HG03432 (cell line): Measurements from ENCODE around the gene COG1.
A peak's percentile ranks its signal among the peaks of the same experiment; 100 is the strongest.
"Not testable (repeated sequence)": the region's sequence is repeated elsewhere in the genome, so short reads cannot be mapped to it uniquely, and the experiment has no call there.

ENCODE experiments used
- ATAC-seq: cut with Tn5 transposase; IDR thresholded peaks from one replicate; pipeline ENCODE4 v1.9.1; 2021; ENCODE audit warnings: mild to moderate bottlenecking, moderate library complexity; ENCODE audit not compliant: unreplicated experiment

COG1 gene, protein sequence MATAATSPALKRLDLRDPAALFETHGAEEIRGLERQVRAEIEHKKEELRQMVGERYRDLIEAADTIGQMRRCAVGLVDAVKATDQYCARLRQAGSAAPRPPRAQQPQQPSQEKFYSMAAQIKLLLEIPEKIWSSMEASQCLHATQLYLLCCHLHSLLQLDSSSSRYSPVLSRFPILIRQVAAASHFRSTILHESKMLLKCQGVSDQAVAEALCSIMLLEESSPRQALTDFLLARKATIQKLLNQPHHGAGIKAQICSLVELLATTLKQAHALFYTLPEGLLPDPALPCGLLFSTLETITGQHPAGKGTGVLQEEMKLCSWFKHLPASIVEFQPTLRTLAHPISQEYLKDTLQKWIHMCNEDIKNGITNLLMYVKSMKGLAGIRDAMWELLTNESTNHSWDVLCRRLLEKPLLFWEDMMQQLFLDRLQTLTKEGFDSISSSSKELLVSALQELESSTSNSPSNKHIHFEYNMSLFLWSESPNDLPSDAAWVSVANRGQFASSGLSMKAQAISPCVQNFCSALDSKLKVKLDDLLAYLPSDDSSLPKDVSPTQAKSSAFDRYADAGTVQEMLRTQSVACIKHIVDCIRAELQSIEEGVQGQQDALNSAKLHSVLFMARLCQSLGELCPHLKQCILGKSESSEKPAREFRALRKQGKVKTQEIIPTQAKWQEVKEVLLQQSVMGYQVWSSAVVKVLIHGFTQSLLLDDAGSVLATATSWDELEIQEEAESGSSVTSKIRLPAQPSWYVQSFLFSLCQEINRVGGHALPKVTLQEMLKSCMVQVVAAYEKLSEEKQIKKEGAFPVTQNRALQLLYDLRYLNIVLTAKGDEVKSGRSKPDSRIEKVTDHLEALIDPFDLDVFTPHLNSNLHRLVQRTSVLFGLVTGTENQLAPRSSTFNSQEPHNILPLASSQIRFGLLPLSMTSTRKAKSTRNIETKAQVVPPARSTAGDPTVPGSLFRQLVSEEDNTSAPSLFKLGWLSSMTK

GRCh38 chr17:73192894-73193701 lies at the start of gene COG1:
COG1 (plus strand) TSS chr17:73193055; CDS start chr17:73193070, 15 bp downstream.
- peak; percentile 75 for ATAC-seq

DNA sequence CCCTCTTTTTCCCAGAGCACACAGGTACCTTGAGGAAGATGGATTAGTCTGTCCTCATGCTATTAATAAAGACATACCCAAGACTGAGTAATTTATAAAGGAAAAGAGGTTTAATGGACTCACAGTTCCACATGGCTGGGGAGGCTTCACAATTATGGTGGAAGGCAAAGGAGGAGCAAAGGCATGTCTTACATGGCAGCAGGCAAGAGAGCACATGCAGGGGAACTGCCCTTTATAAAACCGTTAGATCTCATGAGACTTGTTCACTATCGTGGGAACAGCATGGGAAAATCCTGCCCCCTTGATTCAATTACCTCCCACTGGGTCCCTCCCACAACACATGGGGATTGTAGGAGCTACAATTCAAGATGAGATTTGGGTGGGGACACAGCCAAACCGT lies 48.6 kb upstream of the COG1 start:
- ATAC-seq, result not testable (repeated sequence)

DNA sequence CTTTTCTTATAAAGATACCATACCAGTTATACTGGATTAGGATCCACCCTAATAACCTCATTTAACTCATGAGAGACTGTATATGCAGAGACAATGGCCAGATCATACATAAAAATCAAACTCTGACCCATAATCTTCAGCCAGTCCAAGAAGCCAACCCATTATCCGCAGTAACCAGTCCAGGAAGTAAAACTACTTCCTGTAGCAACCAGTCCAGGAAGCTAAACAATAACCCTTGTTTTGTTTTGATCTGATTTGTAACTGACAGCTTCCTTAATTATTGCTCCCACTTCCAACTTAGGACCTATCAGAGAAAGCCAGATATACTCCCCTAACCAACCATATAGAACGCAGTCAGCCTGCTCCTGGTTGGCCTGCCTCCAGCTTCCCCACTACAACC lies 47.2 kb upstream of the COG1 start:
- ATAC-seq, result no peak

- ATAC-seq, result not testable (repeated sequence)
These were observed 45.1 kb upstream of the COG1 start for GRCh38 chr17:73147791-73148190.

DNA sequence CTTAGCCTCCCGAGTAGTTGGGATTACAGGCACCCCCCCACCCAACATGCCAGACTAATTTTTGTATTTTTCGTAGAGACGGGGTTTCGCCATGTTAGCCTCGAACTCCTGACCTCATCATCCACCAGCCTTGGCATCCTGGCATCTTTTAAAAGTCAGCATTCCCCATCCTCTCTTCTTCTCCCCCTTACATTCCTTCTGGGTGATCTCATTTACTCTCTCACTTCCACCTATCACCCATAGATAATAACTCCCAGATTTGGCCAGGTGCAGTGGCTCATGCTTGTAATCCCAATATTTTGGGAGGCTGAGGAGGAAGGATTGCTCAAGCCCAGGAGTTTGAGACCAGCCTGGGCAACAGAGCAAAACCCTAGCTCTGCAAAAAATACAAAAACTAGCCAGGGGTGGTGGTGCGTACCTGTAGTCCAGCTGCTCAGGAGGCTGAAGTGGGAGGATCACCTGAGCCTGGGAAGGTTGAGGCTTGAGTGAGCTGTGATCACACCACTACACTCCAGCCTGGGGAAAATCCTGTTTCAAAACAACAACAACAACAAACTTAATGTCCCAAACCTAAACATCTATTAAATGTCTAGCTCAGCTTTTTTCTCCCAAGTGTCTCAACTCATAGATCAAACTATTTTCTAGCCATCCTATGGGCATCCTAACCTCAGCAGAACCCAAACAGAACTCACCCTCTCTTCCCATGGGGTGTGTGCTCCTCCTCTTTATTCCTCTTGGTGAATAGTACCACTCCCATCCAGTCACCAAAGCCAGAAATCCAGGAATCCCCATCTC lies 44.1 kb upstream of the COG1 start:
- no peak for ATAC-seq

DNA sequence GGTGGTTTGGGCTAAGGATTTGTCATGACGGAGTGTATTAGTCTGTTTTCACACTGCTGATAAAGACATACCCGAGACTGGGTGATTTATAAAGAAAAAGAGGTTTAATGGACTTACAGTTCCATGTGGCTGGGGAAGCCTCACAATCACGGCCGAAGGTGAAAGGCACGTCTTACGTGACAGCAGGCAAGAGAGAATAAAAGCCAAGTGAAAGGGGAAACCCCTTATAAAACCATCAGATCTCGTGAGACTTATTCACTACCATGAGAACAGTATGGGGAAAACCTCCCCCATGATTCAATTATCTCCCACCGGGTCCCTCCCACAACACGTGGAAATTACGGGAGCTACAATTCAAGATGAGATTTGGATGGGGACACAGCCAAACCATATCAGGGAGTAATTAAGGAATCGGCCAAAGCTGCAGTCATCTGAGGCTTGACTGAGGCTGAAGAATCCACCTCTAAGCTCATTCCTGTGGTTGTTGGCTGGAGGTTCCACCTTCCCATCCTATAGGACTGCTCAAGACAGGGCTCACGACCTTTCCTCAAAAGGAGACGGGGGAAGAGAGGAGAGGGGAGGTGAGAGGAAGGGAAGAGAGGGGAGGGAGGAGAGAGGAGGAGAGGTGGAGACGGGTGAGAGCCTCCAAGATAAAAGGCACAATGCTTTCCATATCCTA lies 42.1 kb upstream of the COG1 start:
- ATAC-seq, result not testable (repeated sequence)

DNA sequence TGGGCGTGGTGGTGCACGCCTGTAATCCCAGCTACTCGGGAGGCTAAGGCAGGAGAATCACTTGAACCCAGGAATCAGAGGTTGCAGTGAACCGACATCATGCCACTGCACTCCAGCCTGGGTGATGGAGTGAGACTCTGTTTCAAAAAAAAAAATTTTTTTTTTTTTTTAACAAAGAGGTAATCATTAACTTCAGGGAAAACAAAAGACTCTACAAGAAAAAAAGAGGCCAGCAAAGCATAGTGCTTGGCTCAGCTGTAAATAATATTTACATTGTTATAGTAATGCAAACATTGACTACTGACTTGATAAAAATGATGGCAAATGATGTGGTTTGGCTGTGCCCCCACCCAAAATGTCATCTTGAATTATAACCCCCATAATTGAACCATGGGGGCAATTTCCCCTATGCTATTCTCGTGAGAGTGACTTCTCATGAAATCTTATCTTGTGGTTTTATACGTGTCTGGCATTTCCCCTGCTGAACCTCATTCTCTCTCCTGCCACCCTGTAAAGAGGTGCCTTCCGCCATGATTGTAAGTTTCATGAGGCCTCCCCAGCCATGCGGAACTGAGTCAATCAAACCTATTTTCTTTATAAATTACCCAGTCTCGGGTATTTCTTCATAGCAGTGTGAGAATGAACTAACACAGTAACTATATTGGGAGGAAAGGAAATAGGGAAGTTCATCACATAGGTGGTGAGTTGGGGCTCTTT lies 40.8 kb upstream of the COG1 start:
- ATAC-seq, result no peak

GRCh38 chr17:73155410-73156165 lies 37.3 kb upstream of the COG1 start:
- peak; percentile 23 for ATAC-seq

GRCh38 chr17:73156166-73156840 lies 36.6 kb upstream of the COG1 start:
- peak; percentile 84 for ATAC-seq

GRCh38 chr17:73156887-73157520 lies 35.9 kb upstream of the COG1 start:
- ATAC-seq, result peak; percentile 46

- ATAC-seq, result no peak
These were observed 35.3 kb upstream of the COG1 start for GRCh38 chr17:73157521-73157890.

- no peak for ATAC-seq
These were observed 34.7 kb upstream of the COG1 start for GRCh38 chr17:73158133-73158532.

DNA sequence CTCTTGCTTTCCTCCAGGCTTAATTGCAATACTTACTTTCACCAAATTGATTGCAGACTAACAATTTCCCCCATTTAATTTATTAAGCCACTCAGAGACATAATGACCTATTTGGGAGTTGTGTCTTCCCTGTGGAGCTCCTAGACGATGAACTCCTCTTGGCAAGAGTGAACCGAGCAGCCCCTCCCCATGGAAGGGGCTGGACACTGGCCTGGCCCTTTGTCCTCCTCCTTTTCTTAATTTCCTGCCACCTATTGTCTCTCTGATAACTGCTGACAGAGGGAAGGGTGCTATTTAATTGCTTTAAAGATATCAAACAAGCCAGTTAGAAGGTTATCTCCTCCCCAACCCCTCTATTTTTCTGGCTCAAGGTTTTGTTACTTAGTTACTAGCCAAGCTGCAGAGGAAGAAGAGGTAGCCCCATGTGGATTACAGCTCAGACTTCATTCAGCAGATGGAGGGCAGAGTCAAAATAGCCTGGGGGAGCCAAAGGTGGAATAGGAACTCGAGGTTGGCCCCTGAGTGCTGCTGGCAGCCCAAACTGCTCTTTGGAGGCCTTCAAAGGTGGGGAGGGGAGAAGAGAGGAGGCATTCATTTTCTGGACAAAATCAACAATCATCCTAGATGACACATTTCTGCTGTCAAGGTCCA lies 31.8 kb upstream of the COG1 start:
- ATAC-seq, result no peak

GRCh38 chr17:73163043-73163442 lies 29.8 kb upstream of the COG1 start:
- ATAC-seq, result no peak

- no peak for ATAC-seq
These were observed 27.0 kb upstream of the COG1 start for GRCh38 chr17:73165616-73166404.
